Stomach (tissue), 9 donors: ENCODE results near the gene SPSB3. TPM values are rescaled to one million over a fixed set of nuclear protein-coding genes. Genes with fewer than 3 reads are reported as not detected.

Experiments used
- DNase-seq, 2 donors: peaks; one replicate each; pipeline versions ENCODE4 v3.0.0 to v3.0.0-alpha.2; 2013 to 2019
- H3K27ac ChIP-seq, 5 donors: fragments of 200-600 bp in 4 of 5; sonication (generic) in 4 of 5; one replicate each; pipeline ENCODE4 v1.5.1; 2013 to 2019; ENCODE audit warnings: mild to moderate bottlenecking in 1 of 5, moderate library complexity in 1 of 5
- H3K27me3 ChIP-seq, 3 donors: fragments of 200-600 bp; sonication (generic); one replicate each; pipeline ENCODE4 v1.5.1; 2017 to 2019; ENCODE audit warnings: mixed run types in 1 of 3
- H3K36me3 ChIP-seq, 4 donors: fragments of 200-600 bp; sonication (generic); 1 replicate in 3 of 4; 2 replicates in 1 of 4; pipeline ENCODE4 v1.5.1; 2016 to 2019
- H3K4me1 ChIP-seq, 4 donors: fragments of 200-600 bp; sonication (generic); one replicate each; pipeline ENCODE4 v1.5.1; 2016 to 2019
- H3K4me3 ChIP-seq, 4 donors: fragments of 200-600 bp; sonication (generic) in 3 of 4; one replicate each; pipeline ENCODE4 v1.5.1; 2016 to 2019; ENCODE audit warnings: mild to moderate bottlenecking in 1 of 4
- H3K9me3 ChIP-seq, 4 donors: fragments of 200-600 bp; sonication (generic); one replicate each; pipeline ENCODE4 v1.5.1; 2016 to 2019
- CTCF ChIP-seq, 7 experiments: fragments of 450-650 bp in 4 of 7; fragments of 200-600 bp in 3 of 7; sonication (generic) in 3 of 7; IDR thresholded peaks; one replicate each; pipeline ENCODE4 v1.5.1; 2016 to 2019; ENCODE audit warnings: antibody characterized with exemption in 7 of 7, control low read depth in 2 of 7, mild to moderate bottlenecking in 1 of 7
- EP300 ChIP-seq: sonication (generic); formaldehyde crosslinking; IDR thresholded peaks from one replicate; pipeline ENCODE4 v1.6.1; 2017; ENCODE audit warnings: antibody characterized with exemption
- POLR2A ChIP-seq, 4 donors: fragments of 450-650 bp; IDR thresholded peaks; one replicate each; pipeline ENCODE4 v1.6.1; 2016; ENCODE audit warnings: antibody characterized with exemption in 4 of 4, control low read depth in 2 of 4, mild to moderate bottlenecking in 1 of 4, moderate library complexity in 1 of 4
- POLR2AphosphoS5 ChIP-seq, 3 donors: sonication (generic); formaldehyde crosslinking; IDR thresholded peaks; one replicate each; pipeline ENCODE4 v1.6.1; 2016; ENCODE audit warnings: antibody characterized with exemption in 3 of 3
- WGBS, 5 donors: extraction: QIAGEN DNeasy Blood & Tissue Kit in 3 of 5; methylation state at CpG; one replicate each; pipeline versions ENCODE4 v1.1.5 to v1.1.7; 2013 to 2018; 5-methylcytosine and 5-hydroxymethylcytosine counted together
- intact Hi-C: fragments of 100-400 bp; cut with DNase I; formaldehyde crosslinking; loops from one replicate; pipeline ENCODE4 v1.15.1; 2023; ENCODE audit warnings: low total_unique reads
- polyA plus RNA-seq, 3 donors: library from polyadenylated mRNA; stranded (reverse); fragments of 200-250 nt; gene quantifications; one replicate each; pipeline ENCODE4 v1.2.3, GENCODE V29; 2013
- total RNA-seq, 5 donors: library from RNA; depleted of rRNA; stranded (reverse); fragments of >200 nt; gene quantifications; one replicate each; pipeline versions ENCODE4 v1.1.0 to v1.2.3, GENCODE V29; 2014 to 2016
- donor health status: healthy with polysubstance abuse.
- donor health status: Bipolar disorder and iron deficiency.
- donor health status: healthy.

Gene SPSB3
- total and polyA plus RNA-seq, 8 donors, result 22.2 to 186 (median 73.8) TPM

GRCh38 chr16:1820096-1820945 is 38.0 kb upstream of the SPSB3 start:
- intact Hi-C loops, result no loop called here
- no peak for TF ChIP-seq EP300
- no peak for TF ChIP-seq CTCF (IDR thresholded peaks at IDR 0.05)
- no peak for TF ChIP-seq POLR2A (IDR thresholded peaks at IDR 0.05)
- TF ChIP-seq POLR2AphosphoS5 (IDR thresholded peaks at IDR 0.05), result no peak
- Histone ChIP-seq H3K9me3 (no peaks in the 10 kb centered on the region), H3K4me1 (peaks cover 4 to 21% (median 18%) of the 10 kb centered on the region in 4 donors), H3K36me3 (peaks cover 29 to 78% (median 77%) of the 10 kb centered on the region in 4 donors), H3K27ac (no peak overlapping the region), H3K4me3 (no peak overlapping the region), H3K27me3 (no peaks in the 10 kb centered on the region)
- WGBS, 5 donors, result 85 to 87% (median 85%) methylated on average over 14 to 25 of the region's 25 CpGs
- no peak for DNase-seq

GRCh38 chr16:1819611-1820010 is 37.2 kb upstream of the SPSB3 start:
- intact Hi-C loops, result no loop called here
- DNase-seq, result no peak
- Histone ChIP-seq H3K27ac (no peak overlapping the region), H3K27me3 (no peaks in the 10 kb centered on the region), H3K4me1 (peaks cover 0 to 14% (median 11%) of the 10 kb centered on the region in 4 donors), H3K9me3 (no peaks in the 10 kb centered on the region), H3K36me3 (peaks cover 29 to 85% (median 83%) of the 10 kb centered on the region in 4 donors), H3K4me3 (no peak overlapping the region)
- no peak for TF ChIP-seq POLR2AphosphoS5 (IDR thresholded peaks at IDR 0.05)
- no peak for TF ChIP-seq POLR2A (IDR thresholded peaks at IDR 0.05)
- TF ChIP-seq EP300, result no peak
- TF ChIP-seq CTCF (IDR thresholded peaks at IDR 0.05), result no peak
- WGBS, 5 donors, result 88 to 97% (median 94%) methylated on average over 9 to 15 of the region's 15 CpGs

DNA sequence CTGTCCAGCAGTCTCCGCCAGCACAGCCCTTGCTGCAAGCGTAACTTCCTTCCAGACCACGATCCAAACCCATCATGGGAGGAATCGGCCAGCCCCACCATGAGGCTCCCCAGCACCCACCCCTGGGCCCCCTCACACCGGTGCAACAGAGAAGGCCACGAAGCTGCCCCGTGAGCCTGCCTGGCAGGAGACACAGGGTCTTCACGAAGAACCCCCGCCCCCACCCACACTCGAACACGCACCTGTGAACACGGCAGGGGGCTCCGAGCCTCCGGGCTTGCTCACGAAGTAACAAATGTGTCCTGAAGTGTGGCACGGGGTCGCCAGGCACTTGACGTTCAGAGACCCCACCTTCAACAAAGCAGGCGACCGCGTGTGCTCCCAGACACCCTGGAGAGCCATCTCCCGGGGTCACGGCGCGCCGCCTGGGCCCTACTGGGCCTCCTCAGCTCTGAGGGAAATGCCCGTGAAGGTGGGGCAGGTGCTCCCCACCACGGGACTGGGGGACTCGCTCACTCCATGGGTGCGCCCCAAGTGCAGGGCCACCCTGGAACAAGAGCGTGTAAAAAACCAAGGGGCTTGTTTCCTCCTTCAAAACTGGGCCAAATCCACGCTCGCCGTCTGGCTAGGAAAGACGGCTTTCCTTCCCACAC is 36.6 kb upstream of the SPSB3 start:
- H3K36me3 ChIP-seq, result peaks cover 29 to 91% (median 87%) of the 10 kb centered on the region in 4 donors
- no peaks in the 10 kb centered on the region for H3K27me3 ChIP-seq
- H3K9me3 ChIP-seq, result no peaks in the 10 kb centered on the region
- 92 to 96% (median 95%) methylated on average over 35 of the region's 35 CpGs for WGBS, 5 donors
- TF ChIP-seq POLR2AphosphoS5 (IDR thresholded peaks at IDR 0.05) (no peak), CTCF (IDR thresholded peaks at IDR 0.05) (no peak), POLR2A (IDR thresholded peaks at IDR 0.05) (no peak), EP300 (no peak)
- no peak overlapping the region for H3K27ac ChIP-seq
- intact Hi-C loops, result no loop called here
- no peak overlapping the region for H3K4me3 ChIP-seq
- peaks cover 0 to 8% (median 5%) of the 10 kb centered on the region in 4 donors for H3K4me1 ChIP-seq
- no peak for DNase-seq

- Histone ChIP-seq H3K27ac (no peak overlapping the region), H3K4me3 (no peak overlapping the region), H3K27me3 (no peaks in the 10 kb centered on the region), H3K9me3 (no peaks in the 10 kb centered on the region), H3K4me1 (peaks cover 0 to 4% (median 0%) of the 10 kb centered on the region in 4 donors), H3K36me3 (peaks cover 29 to 96% (median 93%) of the 10 kb centered on the region in 4 donors)
- WGBS, 5 donors, result 92 to 96% (median 94%) methylated on average over 13 to 27 of the region's 27 CpGs
- TF ChIP-seq EP300 (no peak), POLR2A (IDR thresholded peaks at IDR 0.05) (peak in 1 of 4 donors; percentile 10), POLR2AphosphoS5 (IDR thresholded peaks at IDR 0.05) (no peak)
- intact Hi-C loops, result no loop called here
- no peak for DNase-seq
Observed at GRCh38 chr16:1818204-1818872, 36.0 kb upstream of the SPSB3 start.
